ENCODE measurements around the gene FRAS1. TPM values are rescaled to one million over a fixed set of nuclear protein-coding genes. Genes with fewer than 3 reads are reported as not detected.

Gene FRAS1
- total RNA-seq, 1 donor from 2014 or later = 28.4 TPM

GRCh38 chr4:78190068-78190467 is 132.9 kb downstream of the FRAS1 start:
- Histone ChIP-seq H3K4me3 (ENCODE audit: low read depth, low read length) (no peak overlapping the region), H3K36me3 (ENCODE audit: control insufficient read depth, insufficient read depth, low read length) (no peaks in the 10 kb centered on the region), H3K27me3 (ENCODE audit: control insufficient read depth, insufficient read depth, low read length) (no peaks in the 10 kb centered on the region)
- no peak for DNase-seq (ENCODE audit: low read depth)
- TF ChIP-seq CTCF (IDR thresholded peaks at IDR 0.05; ENCODE audit: insufficient read depth, low read length, poor library complexity, severe bottlenecking) = no peak

- H3K27me3 ChIP-seq (ENCODE audit: control insufficient read depth, insufficient read depth, low read length) = no peaks in the 10 kb centered on the region
- DNase-seq (ENCODE audit: low read depth) = no peak
- H3K36me3 ChIP-seq (ENCODE audit: control insufficient read depth, insufficient read depth, low read length) = no peaks in the 10 kb centered on the region
- no peak for TF ChIP-seq CTCF (IDR thresholded peaks at IDR 0.05; ENCODE audit: insufficient read depth, low read length, poor library complexity, severe bottlenecking)
- H3K4me3 ChIP-seq (ENCODE audit: low read depth, low read length) = no peak overlapping the region
Observed at GRCh38 chr4:78190595-78190994, 133.5 kb downstream of the FRAS1 start.

- no peak for DNase-seq (ENCODE audit: low read depth)
- no peak overlapping the region for H3K4me3 ChIP-seq (ENCODE audit: low read depth, low read length)
- H3K36me3 ChIP-seq (ENCODE audit: control insufficient read depth, insufficient read depth, low read length) = no peaks in the 10 kb centered on the region
- H3K27me3 ChIP-seq (ENCODE audit: control insufficient read depth, insufficient read depth, low read length) = no peaks in the 10 kb centered on the region
- TF ChIP-seq CTCF (IDR thresholded peaks at IDR 0.05; ENCODE audit: insufficient read depth, low read length, poor library complexity, severe bottlenecking) = no peak
Observed at GRCh38 chr4:78197947-78198346, 140.8 kb downstream of the FRAS1 start.

GRCh38 chr4:78199984-78200383 is 142.9 kb downstream of the FRAS1 start:
- Histone ChIP-seq H3K36me3 (ENCODE audit: control insufficient read depth, insufficient read depth, low read length) (no peaks in the 10 kb centered on the region), H3K27me3 (ENCODE audit: control insufficient read depth, insufficient read depth, low read length) (no peaks in the 10 kb centered on the region), H3K4me3 (ENCODE audit: low read depth, low read length) (no peak overlapping the region)
- no peak for DNase-seq (ENCODE audit: low read depth)
- no peak for TF ChIP-seq CTCF (IDR thresholded peaks at IDR 0.05; ENCODE audit: insufficient read depth, low read length, poor library complexity, severe bottlenecking)

- no peak for TF ChIP-seq CTCF (IDR thresholded peaks at IDR 0.05; ENCODE audit: insufficient read depth, low read length, poor library complexity, severe bottlenecking)
- DNase-seq (ENCODE audit: low read depth) = no peak
- no peaks in the 10 kb centered on the region for H3K27me3 ChIP-seq (ENCODE audit: control insufficient read depth, insufficient read depth, low read length)
- H3K36me3 ChIP-seq (ENCODE audit: control insufficient read depth, insufficient read depth, low read length) = no peaks in the 10 kb centered on the region
- H3K4me3 ChIP-seq (ENCODE audit: low read depth, low read length) = no peak overlapping the region
Observed at GRCh38 chr4:78200949-78201348, 143.8 kb downstream of the FRAS1 start.

GRCh38 chr4:78204176-78204575 is 147.1 kb downstream of the FRAS1 start:
- H3K4me3 ChIP-seq (ENCODE audit: low read depth, low read length) = no peak overlapping the region
- no peak for DNase-seq (ENCODE audit: low read depth)
- no peaks in the 10 kb centered on the region for H3K36me3 ChIP-seq (ENCODE audit: control insufficient read depth, insufficient read depth, low read length)
- no peaks in the 10 kb centered on the region for H3K27me3 ChIP-seq (ENCODE audit: control insufficient read depth, insufficient read depth, low read length)
- TF ChIP-seq CTCF (IDR thresholded peaks at IDR 0.05; ENCODE audit: insufficient read depth, low read length, poor library complexity, severe bottlenecking) = no peak
